ENCODE results near the gene DENND5B. TPM values are rescaled to one million over a fixed set of nuclear protein-coding genes. Genes with fewer than 3 reads are reported as not detected.
"Not testable (repeated sequence)": the region's sequence is repeated elsewhere in the genome, so short reads cannot be mapped to it uniquely, and the experiment has no call there.

Gene DENND5B
- total and polyA plus RNA-seq, 3 experiments from 2014 or later, result 0.04 TPM; not detected in 2

DNA sequence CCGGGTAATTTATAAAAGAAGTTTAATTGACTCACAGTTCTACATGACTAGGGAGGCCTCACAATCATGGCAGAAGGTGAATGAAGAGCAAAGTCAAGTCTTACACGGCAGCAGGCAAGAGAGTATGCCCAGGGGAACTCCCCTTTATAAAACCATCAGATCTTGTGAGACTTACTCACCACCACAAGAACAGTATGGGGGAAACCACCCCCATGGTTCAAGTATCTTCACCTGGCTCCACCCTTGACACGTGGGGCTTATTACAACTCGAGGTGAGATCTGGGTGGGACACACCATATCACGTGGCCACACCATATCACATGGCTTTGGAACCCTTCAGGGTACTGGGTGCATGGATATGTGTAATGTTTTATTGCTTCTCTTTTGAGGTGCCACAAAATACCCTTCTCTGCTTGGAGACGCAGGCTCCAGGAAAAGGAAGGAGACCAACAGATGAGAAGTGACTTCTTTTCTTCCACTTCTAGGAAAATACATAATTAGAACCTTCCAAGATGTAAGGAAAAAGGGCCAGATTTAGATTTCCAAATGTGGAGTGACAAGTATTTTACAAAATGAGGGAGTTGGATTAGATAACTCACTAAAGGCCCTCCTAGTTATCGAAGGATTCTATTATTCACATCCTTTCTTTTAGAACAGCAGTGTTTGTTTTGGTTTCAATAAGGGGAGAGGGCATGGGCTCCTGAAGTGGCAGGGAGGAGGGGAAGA, 35.5 kb upstream of the DENND5B start:
- CTCF ChIA-PET, result no interaction called here
- no peaks in the 10 kb centered on the region for H3K4me1 ChIP-seq (ENCODE audit: insufficient read depth, low read length)
- POLR2A ChIA-PET, result no interaction called here
- no peaks in the 10 kb centered on the region for H3K27me3 ChIP-seq (ENCODE audit: insufficient read depth, low read length, poor library complexity, severe bottlenecking)
- H3K27ac ChIP-seq (ENCODE audit: low read depth, low read length), result no peak overlapping the region
- H3K4me1 Mint-ChIP-seq, result no peaks in the 10 kb centered on the region
- no peaks in the 10 kb centered on the region for H3K36me3 Mint-ChIP-seq
- H3K9me3 ChIP-seq (ENCODE audit: low read length), result no peaks in the 10 kb centered on the region
- H3K27ac Mint-ChIP-seq, result no peak overlapping the region
- H3K36me3 ChIP-seq (ENCODE audit: insufficient read depth, low read length), result no peaks in the 10 kb centered on the region
- DNase-seq, result no peak
- no peaks in the 10 kb centered on the region for H3K9me3 Mint-ChIP-seq
- no peak overlapping the region for H3K4me3 ChIP-seq (ENCODE audit: low read length)
- H3K4me3 Mint-ChIP-seq, result no peak overlapping the region
- H3K27me3 Mint-ChIP-seq, result peaks cover 2 to 27% of the 10 kb centered on the region in 2 donors

DNA sequence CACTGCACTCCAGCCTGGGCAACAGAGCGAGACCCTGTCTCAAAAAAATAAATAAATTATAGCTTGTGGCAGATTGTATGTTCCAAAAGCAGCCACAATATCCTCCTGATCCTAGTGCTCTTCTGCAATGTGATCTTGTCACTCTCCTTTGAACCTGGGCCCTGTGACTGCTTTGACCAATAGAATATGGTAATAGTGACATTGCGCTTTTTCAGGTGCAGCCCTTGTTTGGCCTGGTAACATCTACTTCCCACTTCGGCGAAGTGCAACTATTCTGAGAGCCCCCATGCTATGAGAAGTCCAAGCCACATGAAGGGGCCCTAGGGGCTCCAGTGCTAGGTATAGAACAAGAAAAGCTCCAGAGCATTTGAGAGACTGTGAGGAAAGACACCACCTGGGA, 31.1 kb upstream of the DENND5B start:
- H3K27me3 ChIP-seq (ENCODE audit: insufficient read depth, low read length, poor library complexity, severe bottlenecking), result no peaks in the 10 kb centered on the region
- H3K4me1 Mint-ChIP-seq, result no peaks in the 10 kb centered on the region
- H3K9me3 Mint-ChIP-seq, result no peaks in the 10 kb centered on the region
- no peak overlapping the region for H3K4me3 ChIP-seq (ENCODE audit: low read length)
- H3K4me1 ChIP-seq (ENCODE audit: insufficient read depth, low read length), result no peaks in the 10 kb centered on the region
- no peaks in the 10 kb centered on the region for H3K36me3 ChIP-seq (ENCODE audit: insufficient read depth, low read length)
- H3K27ac Mint-ChIP-seq, result no peak overlapping the region
- DNase-seq, result no peak
- POLR2A ChIA-PET, result no interaction called here
- no peaks in the 10 kb centered on the region for H3K9me3 ChIP-seq (ENCODE audit: low read length)
- no peak overlapping the region for H3K4me3 Mint-ChIP-seq
- H3K36me3 Mint-ChIP-seq, result no peaks in the 10 kb centered on the region
- CTCF ChIA-PET, result no interaction called here
- H3K27me3 Mint-ChIP-seq, result peaks cover 19 to 39% of the 10 kb centered on the region in 2 donors
- H3K27ac ChIP-seq (ENCODE audit: low read depth, low read length), result no peak overlapping the region

- H3K9me3 ChIP-seq (ENCODE audit: low read length), result no peaks in the 10 kb centered on the region
- no peak overlapping the region for H3K27ac ChIP-seq (ENCODE audit: low read depth, low read length)
- Mint-ChIP-seq H3K27me3 (peaks cover 19 to 33% of the 10 kb centered on the region in 2 donors), H3K27ac (no peak overlapping the region), H3K4me3 (no peak overlapping the region), H3K36me3 (no peaks in the 10 kb centered on the region), H3K9me3 (no peaks in the 10 kb centered on the region), H3K4me1 (no peaks in the 10 kb centered on the region)
- no peak overlapping the region for H3K4me3 ChIP-seq (ENCODE audit: low read length)
- H3K36me3 ChIP-seq (ENCODE audit: insufficient read depth, low read length), result no peaks in the 10 kb centered on the region
- ChIA-PET CTCF (no interaction called here), POLR2A (no interaction called here)
- H3K27me3 ChIP-seq (ENCODE audit: insufficient read depth, low read length, poor library complexity, severe bottlenecking), result no peaks in the 10 kb centered on the region
- DNase-seq, result no peak
- H3K4me1 ChIP-seq (ENCODE audit: insufficient read depth, low read length), result no peaks in the 10 kb centered on the region
These were observed 29.4 kb upstream of the DENND5B start for GRCh38 chr12:31620311-31620710.

DNA sequence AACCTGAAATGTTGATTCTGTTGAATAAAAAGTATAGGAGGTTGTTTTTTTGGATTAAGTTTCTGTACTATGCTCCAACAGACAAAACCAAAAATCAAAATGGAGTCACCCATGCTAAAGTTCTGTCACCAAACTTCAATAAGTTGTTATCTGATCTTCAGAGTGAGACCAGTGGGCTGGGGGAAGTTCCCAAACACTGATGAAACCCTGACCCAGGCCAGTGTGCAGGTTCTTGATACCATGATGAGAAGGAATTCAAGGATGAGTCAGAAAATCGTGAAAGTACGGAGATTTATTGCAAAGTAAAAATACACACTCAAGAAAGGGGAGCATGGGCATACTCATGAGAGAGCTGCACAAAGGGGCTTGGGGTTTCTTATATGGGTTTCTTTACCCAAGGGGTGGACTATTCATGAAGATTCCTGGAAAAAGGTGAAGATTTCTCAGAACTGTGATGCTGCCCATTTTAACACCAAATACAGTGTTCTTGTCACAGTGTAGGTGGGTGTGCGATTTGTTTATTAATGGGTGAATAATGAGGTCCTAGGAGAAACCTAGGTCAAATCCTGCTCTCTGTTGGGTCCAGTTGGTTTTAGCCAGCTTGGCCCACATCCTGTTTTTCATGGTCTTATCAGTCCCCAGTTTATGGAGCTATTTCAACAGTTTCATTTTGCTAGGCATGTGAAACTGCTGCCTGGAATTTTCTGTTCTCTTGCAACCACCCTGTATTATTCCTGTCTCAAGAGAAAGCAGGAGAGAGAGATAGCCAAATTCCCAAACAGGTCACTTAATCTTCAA, 27.5 kb upstream of the DENND5B start:
- CTCF ChIA-PET, result no interaction called here
- Histone ChIP-seq H3K27me3 (ENCODE audit: insufficient read depth, low read length, poor library complexity, severe bottlenecking) (no peaks in the 10 kb centered on the region), H3K9me3 (ENCODE audit: low read length) (no peaks in the 10 kb centered on the region), H3K36me3 (ENCODE audit: insufficient read depth, low read length) (no peaks in the 10 kb centered on the region), H3K27ac (ENCODE audit: low read depth, low read length) (no peak overlapping the region), H3K4me1 (ENCODE audit: insufficient read depth, low read length) (no peaks in the 10 kb centered on the region), H3K4me3 (ENCODE audit: low read length) (no peak overlapping the region)
- POLR2A ChIA-PET, result no interaction called here
- H3K27me3 Mint-ChIP-seq, result peaks cover 17 to 27% of the 10 kb centered on the region in 2 donors
- H3K36me3 Mint-ChIP-seq, result no peaks in the 10 kb centered on the region
- H3K4me1 Mint-ChIP-seq, result no peaks in the 10 kb centered on the region
- H3K9me3 Mint-ChIP-seq, result no peaks in the 10 kb centered on the region
- H3K4me3 Mint-ChIP-seq, result no peak overlapping the region
- no peak overlapping the region for H3K27ac Mint-ChIP-seq
- no peak for DNase-seq

GRCh38 chr12:31612819-31613218, 21.9 kb upstream of the DENND5B start:
- no peak for DNase-seq
- Mint-ChIP-seq H3K4me3 (no peak overlapping the region), H3K27ac (peak overlapping the region in 1 of 8 donors; percentile 66), H3K4me1 (no peaks in the 10 kb centered on the region), H3K36me3 (no peaks in the 10 kb centered on the region), H3K27me3 (peaks cover 8 to 17% of the 10 kb centered on the region in 2 donors), H3K9me3 (peaks cover 0 to 11% (median 9%) of the 10 kb centered on the region in 5 donors)
- H3K4me1 ChIP-seq (ENCODE audit: insufficient read depth, low read length), result no peaks in the 10 kb centered on the region
- peaks cover 5% of the 10 kb centered on the region for H3K9me3 ChIP-seq (ENCODE audit: low read length)
- POLR2A ChIA-PET, result no interaction called here
- H3K36me3 ChIP-seq (ENCODE audit: insufficient read depth, low read length), result no peaks in the 10 kb centered on the region
- CTCF ChIA-PET, result no interaction called here
- no peak overlapping the region for H3K27ac ChIP-seq (ENCODE audit: low read depth, low read length)
- no peaks in the 10 kb centered on the region for H3K27me3 ChIP-seq (ENCODE audit: insufficient read depth, low read length, poor library complexity, severe bottlenecking)
- H3K4me3 ChIP-seq (ENCODE audit: low read length), result no peak overlapping the region

- CTCF ChIA-PET; H3K4me1 Mint-ChIP-seq; H3K27ac ChIP-seq (ENCODE audit: low read depth, low read length): not testable (repeated sequence)
These were observed 17.4 kb upstream of the DENND5B start for GRCh38 chr12:31608299-31608698.

DNA sequence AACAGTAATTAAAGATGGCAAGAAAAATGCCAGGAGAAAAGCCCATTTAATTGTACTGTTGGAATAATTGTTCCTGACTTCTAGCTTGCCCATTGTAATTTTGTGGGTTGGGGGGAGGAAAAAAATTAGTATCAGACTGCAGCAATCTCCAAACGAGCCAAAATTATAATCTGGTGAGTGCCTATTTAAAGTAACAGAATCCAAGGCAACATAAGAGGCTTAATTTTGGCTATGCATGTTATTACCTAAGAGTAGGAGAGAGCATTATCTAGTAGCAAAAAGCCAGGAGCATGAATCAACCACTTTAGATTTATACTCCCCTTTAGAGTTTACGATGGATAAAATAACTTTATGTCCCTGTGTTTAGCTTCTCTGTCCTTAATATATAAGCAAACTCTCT, 14.6 kb upstream of the DENND5B start:
- CTCF ChIA-PET, result no interaction called here
- H3K36me3 Mint-ChIP-seq, result peaks cover 0 to 4% (median 0%) of the 10 kb centered on the region in 3 donors

More at GRCh38 chr12:31608299-31608698, 17.4 kb upstream of the DENND5B start:
- H3K9me3 ChIP-seq (ENCODE audit: low read length); H3K36me3 Mint-ChIP-seq; DNase-seq; H3K27ac Mint-ChIP-seq; H3K4me3 Mint-ChIP-seq; H3K36me3 ChIP-seq (ENCODE audit: insufficient read depth, low read length); H3K27me3 ChIP-seq (ENCODE audit: insufficient read depth, low read length, poor library complexity, severe bottlenecking); POLR2A ChIA-PET; H3K4me1 ChIP-seq (ENCODE audit: insufficient read depth, low read length); H3K4me3 ChIP-seq (ENCODE audit: low read length): not testable (repeated sequence)
- Mint-ChIP-seq H3K27me3 (peaks cover 13 to 28% of the 10 kb centered on the region in 2 donors), H3K9me3 (peaks cover 7 to 17% (median 15%) of the 10 kb centered on the region in 5 donors)

DNA sequence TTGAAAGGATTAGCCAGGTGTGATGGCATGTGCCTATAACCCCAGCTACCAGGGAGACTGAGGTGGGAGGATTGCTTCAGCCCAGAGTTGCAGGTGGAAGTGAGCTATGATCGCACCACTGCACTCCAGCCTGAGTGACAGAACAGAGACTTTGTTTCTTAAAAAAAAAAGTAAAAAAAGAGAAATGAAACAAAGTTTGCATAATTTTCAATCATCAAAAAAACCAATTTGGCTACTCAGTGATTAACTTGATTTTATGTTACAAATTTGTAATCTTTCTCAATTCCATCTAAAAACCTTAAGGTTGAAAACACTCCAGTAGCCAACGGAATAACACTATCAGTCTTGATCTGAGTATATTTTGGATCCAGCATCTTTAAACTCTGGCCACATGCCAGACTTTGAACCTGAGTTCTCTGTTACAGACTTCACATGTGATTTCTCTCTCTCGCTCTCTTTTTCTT, 12.6 kb upstream of the DENND5B start:
- H3K4me1 ChIP-seq (ENCODE audit: insufficient read depth, low read length), result no peaks in the 10 kb centered on the region
- Mint-ChIP-seq H3K27me3 (peaks cover 11 to 12% of the 10 kb centered on the region in 2 donors), H3K27ac (no peak overlapping the region), H3K4me3 (no peak overlapping the region), H3K4me1 (no peaks in the 10 kb centered on the region), H3K9me3 (peaks cover 7 to 12% (median 11%) of the 10 kb centered on the region in 5 donors), H3K36me3 (peaks cover 0 to 4% (median 0%) of the 10 kb centered on the region in 3 donors)
- no peaks in the 10 kb centered on the region for H3K27me3 ChIP-seq (ENCODE audit: insufficient read depth, low read length, poor library complexity, severe bottlenecking)
- H3K27ac ChIP-seq (ENCODE audit: low read depth, low read length), result no peak overlapping the region
- H3K4me3 ChIP-seq (ENCODE audit: low read length), result no peak overlapping the region
- no peak for DNase-seq
- ChIA-PET CTCF (no interaction called here), POLR2A (no interaction called here)
- H3K9me3 ChIP-seq (ENCODE audit: low read length), result peaks cover 6% of the 10 kb centered on the region
- H3K36me3 ChIP-seq (ENCODE audit: insufficient read depth, low read length), result no peaks in the 10 kb centered on the region

More for the DNA sequence above, 14.6 kb upstream of the DENND5B start:
- H3K4me1 ChIP-seq (ENCODE audit: insufficient read depth, low read length), result no peaks in the 10 kb centered on the region
- Mint-ChIP-seq H3K4me1 (no peaks in the 10 kb centered on the region), H3K9me3 (peaks cover 7 to 17% (median 15%) of the 10 kb centered on the region in 5 donors), H3K27ac (no peak overlapping the region), H3K27me3 (peaks cover 5 to 17% of the 10 kb centered on the region in 2 donors), H3K4me3 (no peak overlapping the region)
- H3K4me3 ChIP-seq (ENCODE audit: low read length), result no peak overlapping the region
- peaks cover 6% of the 10 kb centered on the region for H3K9me3 ChIP-seq (ENCODE audit: low read length)
- H3K27me3 ChIP-seq (ENCODE audit: insufficient read depth, low read length, poor library complexity, severe bottlenecking), result no peaks in the 10 kb centered on the region
- no peak for DNase-seq
- POLR2A ChIA-PET, result no interaction called here
- H3K27ac ChIP-seq (ENCODE audit: low read depth, low read length), result no peak overlapping the region
- H3K36me3 ChIP-seq (ENCODE audit: insufficient read depth, low read length), result no peaks in the 10 kb centered on the region
